Posterior cingulate gyrus (tissue), 11 donors: ENCODE results near the gene DDX1.

ENCODE experiments used
- DNase-seq, 10 donors: peaks; one replicate each; pipeline versions ENCODE4 v3.0.0 to v3.0.0-alpha.2; 2020 to 2021; ENCODE audit warnings: mixed read lengths in 3 of 10
- intact Hi-C: fragments of 100-400 bp; cut with DNase I; formaldehyde crosslinking; loops from one replicate; pipeline ENCODE4 v1.15.1; 2023

Gene DDX1

GRCh38 chr2:15640784-15641183, 49.1 kb downstream of the DDX1 start:
- no peak for DNase-seq
- intact Hi-C loops, result loop anchor here (5.0 kb wide), 1 partner anchor 92 kb away; no protein-coding TSS in a partner anchor

GRCh38 chr2:15641530-15641982, 49.9 kb downstream of the DDX1 start:
- intact Hi-C loops, result loop anchor here (5.0 kb wide), 1 partner anchor 91 kb away; no protein-coding TSS in a partner anchor
- DNase-seq, result no peak

GRCh38 chr2:15642011-15642814, 50.5 kb downstream of the DDX1 start:
- no peak for DNase-seq
- intact Hi-C loops, result loop anchor here (5.0 kb wide), 1 partner anchor 90 kb away; no protein-coding TSS in a partner anchor

GRCh38 chr2:15642815-15643500, 51.3 kb downstream of the DDX1 start:
- DNase-seq, result no peak
- intact Hi-C loops, result loop anchor here (5.0 kb wide), 1 partner anchor 89 kb away; no protein-coding TSS in a partner anchor

- intact Hi-C loops, result loop anchor here (5.0 kb wide), 1 partner anchor 88 kb away; no protein-coding TSS in a partner anchor
- DNase-seq, result no peak
Observed at GRCh38 chr2:15643791-15644585, 52.3 kb downstream of the DDX1 start.

- intact Hi-C loops, result no loop called here
- DNase-seq, result no peak
Observed at GRCh38 chr2:15645300-15645699, 53.6 kb downstream of the DDX1 start.

- intact Hi-C loops, result no loop called here
- no peak for DNase-seq
Observed at GRCh38 chr2:15645720-15646385, 54.2 kb downstream of the DDX1 start.

GRCh38 chr2:15646661-15647060, 55.0 kb downstream of the DDX1 start:
- no peak for DNase-seq
- intact Hi-C loops, result no loop called here

GRCh38 chr2:15647622-15648590, 56.2 kb downstream of the DDX1 start:
- intact Hi-C loops, result no loop called here
- DNase-seq, result no peak

- intact Hi-C loops, result no loop called here
Observed at GRCh38 chr2:15648593-15649525, 57.2 kb downstream of the DDX1 start.

GRCh38 chr2:15649561-15650255, 58.0 kb downstream of the DDX1 start:
- no peak for DNase-seq

More at GRCh38 chr2:15648593-15649525, 57.2 kb downstream of the DDX1 start:
- no peak for DNase-seq

GRCh38 chr2:15650616-15651366, 59.1 kb downstream of the DDX1 start:
- DNase-seq, result no peak
- intact Hi-C loops, result no loop called here

More at GRCh38 chr2:15649561-15650255, 58.0 kb downstream of the DDX1 start:
- intact Hi-C loops, result no loop called here

GRCh38 chr2:15651367-15651727, 59.7 kb downstream of the DDX1 start:
- intact Hi-C loops, result no loop called here

GRCh38 chr2:15652252-15652651, 60.6 kb downstream of the DDX1 start:
- intact Hi-C loops, result no loop called here

More at GRCh38 chr2:15651367-15651727, 59.7 kb downstream of the DDX1 start:
- no peak for DNase-seq

GRCh38 chr2:15652801-15653200, 61.1 kb downstream of the DDX1 start:
- no peak for DNase-seq
- intact Hi-C loops, result no loop called here

More at GRCh38 chr2:15652252-15652651, 60.6 kb downstream of the DDX1 start:
- no peak for DNase-seq
